OCI-LY3 (cell line): ENCODE data around the gene THTPA.

Experiments used
- EZH2phosphoT487 ChIP-seq: fragments of 200-600 bp; shearing (Covaris generic); IDR thresholded peaks from 2 replicates; pipeline ENCODE4 v1.6.1; 2018; ENCODE audit warnings: antibody characterized with exemption, mixed run types, low read depth
- TF ChIP-seq, protein P1 (sequence below): fragments of 200-600, 300-600 bp; sonication (generic); IDR thresholded peaks from 2 replicates; pipeline ENCODE4 v1.5.1; 2014; ENCODE audit warnings: antibody characterized with exemption, low read length, low read depth

DNA sequence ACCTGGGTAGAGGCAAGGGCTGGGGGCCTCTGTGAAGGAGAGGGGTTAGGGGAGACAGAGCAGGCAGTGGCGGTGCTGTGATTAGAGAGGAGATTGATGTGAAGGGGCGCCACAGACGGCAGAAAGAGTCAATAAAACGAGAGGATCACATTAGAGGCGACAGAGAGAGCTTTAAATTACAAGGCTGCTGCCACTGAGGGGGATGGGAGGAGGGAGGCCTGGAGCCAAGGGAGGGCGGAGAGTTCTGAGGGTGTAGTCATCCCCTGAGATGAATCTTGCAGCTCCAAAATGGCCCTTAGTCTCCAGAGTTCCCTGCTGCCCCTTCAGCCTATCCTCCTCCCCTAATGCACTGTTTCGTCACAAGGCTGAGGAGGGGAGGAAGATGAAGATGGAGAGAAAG lies 17.3 kb upstream of the THTPA start:
- TF ChIP-seq, protein P1, sequence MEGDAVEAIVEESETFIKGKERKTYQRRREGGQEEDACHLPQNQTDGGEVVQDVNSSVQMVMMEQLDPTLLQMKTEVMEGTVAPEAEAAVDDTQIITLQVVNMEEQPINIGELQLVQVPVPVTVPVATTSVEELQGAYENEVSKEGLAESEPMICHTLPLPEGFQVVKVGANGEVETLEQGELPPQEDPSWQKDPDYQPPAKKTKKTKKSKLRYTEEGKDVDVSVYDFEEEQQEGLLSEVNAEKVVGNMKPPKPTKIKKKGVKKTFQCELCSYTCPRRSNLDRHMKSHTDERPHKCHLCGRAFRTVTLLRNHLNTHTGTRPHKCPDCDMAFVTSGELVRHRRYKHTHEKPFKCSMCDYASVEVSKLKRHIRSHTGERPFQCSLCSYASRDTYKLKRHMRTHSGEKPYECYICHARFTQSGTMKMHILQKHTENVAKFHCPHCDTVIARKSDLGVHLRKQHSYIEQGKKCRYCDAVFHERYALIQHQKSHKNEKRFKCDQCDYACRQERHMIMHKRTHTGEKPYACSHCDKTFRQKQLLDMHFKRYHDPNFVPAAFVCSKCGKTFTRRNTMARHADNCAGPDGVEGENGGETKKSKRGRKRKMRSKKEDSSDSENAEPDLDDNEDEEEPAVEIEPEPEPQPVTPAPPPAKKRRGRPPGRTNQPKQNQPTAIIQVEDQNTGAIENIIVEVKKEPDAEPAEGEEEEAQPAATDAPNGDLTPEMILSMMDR, result no peak
- no peak for TF ChIP-seq EZH2phosphoT487
